Stimulated activated CD8-positive, alpha-beta memory T cell treated with anti-CD3 and anti-CD28 coated beads, Interleukin-7, amount 100 ng/mL, for 1 hour (primary cell): ENCODE results near the gene SUPT5H.

ENCODE experiments used
- DNase-seq, 2 donors: peaks; one replicate each; pipeline ENCODE4 v3.0.0-alpha.2; 2020; ENCODE audit warnings: low read depth in 2 of 2

SUPT5H gene

GRCh38 chr19:39409208-39410016 lies 36.0 kb upstream of the SUPT5H start:
- DNase-seq: peak; percentile 73 to 84

- DNase-seq: no peak
Measured at GRCh38 chr19:39410017-39410830, 35.2 kb upstream of the SUPT5H start.

DNA sequence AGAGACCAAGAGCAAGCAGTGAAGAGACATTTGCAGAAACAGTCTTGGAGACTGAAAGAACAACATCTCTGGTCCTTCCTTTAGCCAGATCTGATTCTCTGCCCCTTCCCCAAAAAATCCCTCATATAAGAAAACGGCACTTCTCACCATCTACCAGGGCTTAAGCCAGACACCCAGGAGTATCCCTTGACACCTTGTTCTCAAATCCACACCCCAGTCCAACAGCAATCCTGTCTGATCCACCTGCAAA lies 34.6 kb upstream of the SUPT5H start:
- DNase-seq: no peak

DNA sequence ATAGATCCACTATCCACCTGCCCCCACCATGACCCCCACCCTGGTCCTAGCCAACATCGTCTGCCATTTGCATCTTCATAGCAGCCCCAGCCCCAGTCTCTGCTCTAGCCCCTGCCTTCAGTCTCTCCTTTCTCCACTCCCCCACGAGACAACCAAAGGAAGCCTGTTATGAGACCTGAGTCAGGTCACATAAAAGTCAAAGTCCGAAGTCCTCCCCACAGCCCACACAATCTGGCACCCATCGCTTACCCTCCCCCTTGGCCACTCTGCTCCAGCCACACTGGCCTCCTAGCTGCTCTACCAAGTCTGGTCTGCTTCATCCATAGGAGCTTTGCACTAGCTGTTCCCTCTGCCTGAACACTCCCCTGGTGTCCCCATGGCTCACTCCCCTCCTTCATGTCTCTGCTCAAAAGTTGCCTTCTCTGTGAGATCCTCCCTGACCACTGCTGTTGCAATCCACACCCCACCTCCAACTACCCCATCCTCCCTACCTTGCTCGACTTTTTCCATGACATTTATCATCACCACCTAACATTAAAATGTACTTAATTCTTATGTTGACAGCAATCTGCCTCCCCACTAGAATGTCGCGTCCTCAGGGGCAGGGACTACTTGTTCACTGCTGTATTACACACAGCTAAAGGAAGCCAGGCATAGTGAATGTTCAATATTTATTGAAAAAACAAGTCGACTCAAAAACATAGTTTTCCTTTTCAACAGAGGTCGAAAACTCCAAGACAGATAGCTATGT lies 34.1 kb upstream of the SUPT5H start:
- no peak for DNase-seq

GRCh38 chr19:39411832-39412099 lies 33.6 kb upstream of the SUPT5H start:
- DNase-seq: peak in 1 of 2 donors; percentile 85

DNA sequence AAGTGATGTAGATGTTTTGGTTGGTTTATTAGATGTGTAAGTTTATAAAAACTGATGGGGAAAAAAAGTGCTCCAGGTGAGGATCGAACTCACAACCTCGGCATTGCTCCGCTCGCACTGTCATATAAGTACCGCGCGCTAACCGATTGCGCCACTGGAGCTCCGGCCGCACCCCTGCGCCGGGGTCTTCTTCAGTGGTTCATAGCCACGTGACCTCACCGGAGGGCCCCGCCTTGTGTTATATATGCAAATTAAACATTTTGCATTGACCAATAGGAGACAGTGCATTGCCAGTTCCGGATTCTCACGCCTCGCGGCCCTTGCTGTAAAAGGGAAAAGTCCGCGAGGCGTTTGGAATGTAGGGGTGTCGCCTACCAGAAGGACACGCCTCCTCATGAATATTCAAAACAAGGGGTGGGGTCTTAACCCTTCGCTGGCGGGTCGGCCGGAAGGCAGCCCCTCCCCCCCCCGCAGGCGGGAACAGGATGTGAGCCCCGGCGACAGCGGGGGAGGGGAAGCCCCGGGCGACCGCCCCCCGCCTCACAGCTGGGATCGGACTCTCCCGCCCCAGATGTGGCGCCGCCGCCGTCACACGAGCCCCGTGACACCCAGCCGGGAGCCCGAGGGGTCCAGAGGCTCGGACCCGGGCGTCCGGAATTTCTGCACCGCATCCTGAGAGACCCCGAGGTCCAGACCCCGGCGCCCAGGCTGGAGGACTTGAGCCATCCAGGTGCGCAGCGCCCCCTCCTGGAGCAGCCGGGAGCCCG lies 33.1 kb upstream of the SUPT5H start, which contains the start of gene PLEKHG2:
Gene PLEKHG2 (plus strand): TSS at position 570 of the 767 bp plus-strand sequence. CDS start 1,418 bp downstream, outside the sequence.
- DNase-seq: peak; percentile 96 to 97

DNA sequence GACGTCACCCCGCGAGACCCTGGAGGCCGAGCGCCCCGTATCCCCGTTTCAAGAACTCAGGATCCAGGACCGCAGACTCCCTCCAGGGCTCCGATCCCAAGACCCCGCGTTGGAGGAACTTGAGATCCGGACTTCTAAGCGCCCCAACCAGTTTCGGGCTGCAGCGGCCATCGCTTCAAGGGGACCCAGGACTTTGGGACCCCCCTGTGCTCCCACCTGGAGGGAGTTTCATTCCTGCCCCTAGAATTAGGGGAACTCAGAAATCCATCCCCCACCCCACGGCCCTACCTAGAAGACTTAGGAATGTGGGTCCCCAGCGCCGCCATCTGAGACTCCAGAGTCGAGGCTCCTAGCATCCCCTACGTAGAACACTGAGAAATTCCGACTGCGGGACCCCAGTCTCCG lies 32.5 kb upstream of the SUPT5H start:
- no peak for DNase-seq

GRCh38 chr19:39413272-39413910 lies 32.0 kb upstream of the SUPT5H start:
- no peak for DNase-seq

GRCh38 chr19:39413911-39414608 lies 31.3 kb upstream of the SUPT5H start:
- DNase-seq: no peak

- DNase-seq: no peak
Measured at GRCh38 chr19:39415111-39416046, 30.0 kb upstream of the SUPT5H start.

DNA sequence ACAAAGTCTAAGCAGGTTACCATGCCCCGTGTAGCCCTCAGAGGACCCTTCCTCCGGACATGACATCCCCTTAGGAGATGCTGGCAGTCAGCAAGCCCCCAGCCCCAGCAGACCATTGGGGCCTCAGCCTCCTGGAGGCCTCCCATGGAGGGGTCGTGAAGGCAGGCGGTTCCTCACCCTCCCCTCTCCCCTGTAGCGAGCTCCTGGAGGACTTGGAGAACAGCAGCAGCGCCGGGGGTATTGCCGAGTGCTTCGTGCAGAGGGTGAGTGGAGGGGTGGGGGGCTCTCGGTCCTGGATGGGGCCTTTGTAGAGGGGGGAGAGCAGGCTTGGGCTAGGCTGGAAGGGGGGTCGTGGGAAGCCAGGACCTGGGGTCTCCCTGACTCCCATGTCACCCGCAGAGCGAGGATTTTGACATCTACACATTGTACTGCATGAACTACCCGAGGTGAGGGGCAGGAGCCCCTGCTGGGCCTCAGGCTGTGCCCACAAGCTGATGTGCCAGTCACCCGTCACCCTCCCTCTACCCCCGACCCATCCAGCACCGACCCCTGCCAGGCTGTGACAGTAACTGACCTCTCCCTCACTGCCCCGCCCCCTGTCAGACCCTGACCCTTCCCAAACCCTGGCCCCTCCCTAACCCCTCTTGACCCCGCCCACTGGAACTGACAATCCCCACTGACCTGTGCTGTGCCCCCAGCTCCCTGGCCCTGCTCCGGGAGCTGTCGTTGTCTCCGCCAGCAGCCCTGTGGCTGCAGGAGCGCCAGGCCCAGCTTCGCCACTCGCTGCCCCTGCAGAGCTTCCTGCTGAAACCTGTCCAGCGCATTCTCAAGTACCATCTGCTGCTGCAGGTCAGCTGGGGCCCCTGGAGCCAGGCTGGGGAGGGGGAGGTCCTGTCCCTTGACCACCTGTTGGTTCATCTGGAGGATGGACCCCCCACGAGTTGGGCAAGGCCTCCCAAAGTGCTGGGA lies 28.9 kb upstream of the SUPT5H start:
- DNase-seq: no peak

GRCh38 chr19:39417463-39418181 lies 27.8 kb upstream of the SUPT5H start:
- no peak for DNase-seq

GRCh38 chr19:39419003-39419402 lies 26.4 kb upstream of the SUPT5H start:
- DNase-seq: no peak

DNA sequence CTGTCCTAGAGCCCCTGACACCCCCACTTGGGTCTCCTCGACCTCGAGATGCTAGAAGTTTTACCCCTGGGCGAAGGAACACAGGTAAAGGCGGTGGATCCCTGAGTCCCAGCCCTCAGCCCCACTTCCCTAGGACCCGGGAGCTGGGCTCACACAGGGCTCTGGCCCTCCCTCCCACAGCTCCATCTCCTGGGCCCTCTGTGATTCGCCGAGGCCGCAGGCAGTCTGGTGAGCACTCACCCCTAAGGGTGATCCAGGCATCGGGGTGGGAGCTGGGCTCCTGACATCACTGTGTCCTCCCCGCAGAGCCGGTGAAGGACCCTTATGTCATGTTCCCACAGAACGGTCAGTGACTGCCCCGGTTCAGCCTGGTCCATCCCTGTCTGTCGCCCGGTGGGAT lies 24.6 kb upstream of the SUPT5H start:
- DNase-seq: no peak

DNA sequence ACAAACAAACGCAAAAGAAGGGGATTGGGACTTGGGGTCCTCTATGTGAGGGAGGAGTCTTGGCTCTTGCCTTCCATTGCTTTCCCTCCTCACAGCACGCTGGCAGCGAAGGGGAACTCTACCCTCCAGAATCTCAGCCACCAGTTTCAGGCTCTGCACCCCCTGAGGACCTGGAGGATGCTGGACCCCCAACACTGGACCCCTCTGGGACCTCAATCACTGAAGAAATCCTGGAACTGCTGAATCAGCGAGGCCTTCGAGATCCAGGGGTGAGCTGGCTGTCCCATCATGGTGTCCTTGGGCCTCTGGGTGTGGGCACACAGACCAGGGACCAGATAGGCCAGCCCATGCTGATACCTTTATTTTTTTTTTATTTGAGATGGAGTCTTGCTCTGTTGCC lies 23.4 kb upstream of the SUPT5H start:
- no peak for DNase-seq

DNA sequence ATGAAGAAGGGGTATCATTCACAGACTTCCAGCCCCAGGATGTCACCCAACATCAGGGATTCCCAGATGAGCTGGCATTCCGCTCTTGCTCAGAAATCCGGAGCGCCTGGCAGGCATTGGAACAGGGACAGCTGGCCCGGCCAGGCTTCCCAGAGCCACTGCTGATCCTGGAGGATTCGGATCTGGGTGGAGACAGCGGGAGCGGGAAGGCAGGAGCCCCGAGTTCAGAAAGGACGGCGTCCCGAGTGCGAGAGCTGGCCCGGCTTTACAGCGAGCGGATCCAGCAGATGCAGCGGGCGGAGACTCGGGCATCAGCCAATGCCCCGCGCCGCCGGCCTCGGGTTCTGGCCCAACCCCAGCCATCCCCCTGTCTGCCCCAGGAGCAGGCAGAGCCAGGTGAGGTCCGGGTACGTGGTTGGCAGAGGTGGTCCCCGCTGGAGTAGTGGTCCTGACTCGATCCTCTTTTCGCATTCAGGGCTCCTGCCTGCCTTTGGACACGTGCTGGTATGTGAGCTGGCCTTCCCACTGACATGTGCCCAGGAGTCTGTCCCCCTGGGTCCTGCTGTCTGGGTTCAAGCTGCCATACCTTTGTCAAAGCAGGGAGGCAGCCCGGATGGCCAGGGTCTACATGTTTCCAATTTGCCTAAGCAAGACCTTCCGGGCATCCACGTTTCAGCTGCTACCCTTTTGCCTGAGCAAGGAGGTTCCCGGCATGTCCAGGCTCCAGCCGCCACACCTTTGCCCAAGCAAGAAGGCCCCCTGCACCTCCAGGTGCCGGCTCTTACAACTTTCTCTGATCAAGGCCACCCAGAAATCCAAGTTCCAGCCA lies 21.9 kb upstream of the SUPT5H start:
- no peak for DNase-seq

GRCh38 chr19:39424934-39425333 lies 20.4 kb upstream of the SUPT5H start:
- DNase-seq: no peak
